ENCODE data around the gene SLC8A1. TPM values are rescaled to one million over a fixed set of nuclear protein-coding genes. Genes with fewer than 3 reads are reported as not detected.

Gene SLC8A1
- total and polyA plus RNA-seq, 10 of the 15 experiments (the other 5 are each of a cell fraction or from before 2014, with no cell fraction given), result under 0.01 to 1.2 (median 0.01) TPM; not detected in 3

GRCh38 chr2:40452786-40453185 is 896 bp upstream of the SLC8A1 start:
- intact Hi-C loops (cut with micrococcal nuclease; ENCODE audit: unreplicated experiment) (no loop called here), in situ Hi-C loops (cut with MboI) (no loop called here)
- WGBS (ENCODE audit: insufficient coverage, insufficient replicate concordance, low lambda C conversion rate, missing lambda C conversion rate), result 42% methylated on average over 8 of the region's 8 CpGs
- CTCF ChIA-PET, result no interaction called here
- Histone ChIP-seq H3K9ac (ENCODE audit: control insufficient read depth, insufficient read depth, low read length) (no peak overlapping the region), H3K9me3 (replicated peaks; ENCODE audit: control insufficient read depth, insufficient read depth, low read length) (no peaks in the 10 kb centered on the region), H3K36me3 (ENCODE audit: control insufficient read depth in 2 of 2, insufficient read depth in 2 of 2, low read length in 1 of 2) (no peaks in the 10 kb centered on the region), H3K4me3 (no peak overlapping the region), H3K4me1 (ENCODE audit: control insufficient read depth, insufficient read depth, low read length) (no peaks in the 10 kb centered on the region), H3K27me3 (replicated peaks in 1 of 2; ENCODE audit: control insufficient read depth in 2 of 2, insufficient read depth in 2 of 2, low read length in 1 of 2) (peaks cover 5 to 11% of the 10 kb centered on the region in 2 experiments), H3K4me2 (ENCODE audit: control insufficient read depth, insufficient read depth) (no peak overlapping the region), H4K20me1 (ENCODE audit: control insufficient read depth, insufficient read depth) (no peaks in the 10 kb centered on the region), H3K27ac (ENCODE audit: control insufficient read depth, insufficient read depth) (no peak overlapping the region), H3K79me2 (ENCODE audit: control insufficient read depth, insufficient read depth, low read length) (no peaks in the 10 kb centered on the region), H2AFZ (ENCODE audit: control insufficient read depth, low read depth, low read length) (no peak overlapping the region)
- ATAC-seq (no peak), DNase-seq (ENCODE audit: low read depth, low spot score) (no peak), FAIRE-seq (no peak)
- POLR2A ChIA-PET, result no interaction called here
- BruUV-seq (replicated peaks), result no TSS peak
- RAD21 ChIA-PET (ENCODE audit: unreplicated experiment), result no interaction called here
- SMC1A ChIA-PET (ENCODE audit: uncharacterized antibody, unreplicated experiment), result interaction anchor here (1.3 kb wide), 1 partner anchor 15 kb away, joined by 3 read pairs; no protein-coding TSS in a partner anchor
- TF ChIP-seq MLLT1 (IDR thresholded peaks at IDR 0.05), result no peak
- TF ChIP-seq RAD21 (IDR thresholded peaks at IDR 0.05; ENCODE audit: insufficient read depth, low read depth, low read length), result no peak
- TF ChIP-seq, protein P1, sequence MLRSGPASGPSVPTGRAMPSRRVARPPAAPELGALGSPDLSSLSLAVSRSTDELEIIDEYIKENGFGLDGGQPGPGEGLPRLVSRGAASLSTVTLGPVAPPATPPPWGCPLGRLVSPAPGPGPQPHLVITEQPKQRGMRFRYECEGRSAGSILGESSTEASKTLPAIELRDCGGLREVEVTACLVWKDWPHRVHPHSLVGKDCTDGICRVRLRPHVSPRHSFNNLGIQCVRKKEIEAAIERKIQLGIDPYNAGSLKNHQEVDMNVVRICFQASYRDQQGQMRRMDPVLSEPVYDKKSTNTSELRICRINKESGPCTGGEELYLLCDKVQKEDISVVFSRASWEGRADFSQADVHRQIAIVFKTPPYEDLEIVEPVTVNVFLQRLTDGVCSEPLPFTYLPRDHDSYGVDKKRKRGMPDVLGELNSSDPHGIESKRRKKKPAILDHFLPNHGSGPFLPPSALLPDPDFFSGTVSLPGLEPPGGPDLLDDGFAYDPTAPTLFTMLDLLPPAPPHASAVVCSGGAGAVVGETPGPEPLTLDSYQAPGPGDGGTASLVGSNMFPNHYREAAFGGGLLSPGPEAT (IDR thresholded peaks at IDR 0.05; ENCODE audit: low read depth), result no peak
- TF ChIP-seq ELK1 (IDR thresholded peaks at IDR 0.05; ENCODE audit: low read depth, low read length), result no peak
- no peak for TF ChIP-seq SUPT20H (IDR thresholded peaks at IDR 0.05; ENCODE audit: borderline replicate concordance, control insufficient read depth, low read depth, low read length)
- no peak for TF ChIP-seq TCF7 (IDR thresholded peaks at IDR 0.05; ENCODE audit: borderline replicate concordance)
- no peak for TF ChIP-seq RAD51 (IDR thresholded peaks at IDR 0.05)
- TF ChIP-seq SREBF1 (IDR thresholded peaks at IDR 0.05; ENCODE audit: low read length), result no peak
- TF ChIP-seq, protein P2, sequence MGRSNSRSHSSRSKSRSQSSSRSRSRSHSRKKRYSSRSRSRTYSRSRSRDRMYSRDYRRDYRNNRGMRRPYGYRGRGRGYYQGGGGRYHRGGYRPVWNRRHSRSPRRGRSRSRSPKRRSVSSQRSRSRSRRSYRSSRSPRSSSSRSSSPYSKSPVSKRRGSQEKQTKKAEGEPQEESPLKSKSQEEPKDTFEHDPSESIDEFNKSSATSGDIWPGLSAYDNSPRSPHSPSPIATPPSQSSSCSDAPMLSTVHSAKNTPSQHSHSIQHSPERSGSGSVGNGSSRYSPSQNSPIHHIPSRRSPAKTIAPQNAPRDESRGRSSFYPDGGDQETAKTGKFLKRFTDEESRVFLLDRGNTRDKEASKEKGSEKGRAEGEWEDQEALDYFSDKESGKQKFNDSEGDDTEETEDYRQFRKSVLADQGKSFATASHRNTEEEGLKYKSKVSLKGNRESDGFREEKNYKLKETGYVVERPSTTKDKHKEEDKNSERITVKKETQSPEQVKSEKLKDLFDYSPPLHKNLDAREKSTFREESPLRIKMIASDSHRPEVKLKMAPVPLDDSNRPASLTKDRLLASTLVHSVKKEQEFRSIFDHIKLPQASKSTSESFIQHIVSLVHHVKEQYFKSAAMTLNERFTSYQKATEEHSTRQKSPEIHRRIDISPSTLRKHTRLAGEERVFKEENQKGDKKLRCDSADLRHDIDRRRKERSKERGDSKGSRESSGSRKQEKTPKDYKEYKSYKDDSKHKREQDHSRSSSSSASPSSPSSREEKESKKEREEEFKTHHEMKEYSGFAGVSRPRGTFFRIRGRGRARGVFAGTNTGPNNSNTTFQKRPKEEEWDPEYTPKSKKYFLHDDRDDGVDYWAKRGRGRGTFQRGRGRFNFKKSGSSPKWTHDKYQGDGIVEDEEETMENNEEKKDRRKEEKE (IDR thresholded peaks at IDR 0.05), result no peak
- no peak for TF ChIP-seq EGR1 (IDR thresholded peaks at IDR 0.05; ENCODE audit: borderline replicate concordance in 1 of 2, low read depth in 2 of 2, low read length in 2 of 2)
- TF ChIP-seq, protein P3, sequence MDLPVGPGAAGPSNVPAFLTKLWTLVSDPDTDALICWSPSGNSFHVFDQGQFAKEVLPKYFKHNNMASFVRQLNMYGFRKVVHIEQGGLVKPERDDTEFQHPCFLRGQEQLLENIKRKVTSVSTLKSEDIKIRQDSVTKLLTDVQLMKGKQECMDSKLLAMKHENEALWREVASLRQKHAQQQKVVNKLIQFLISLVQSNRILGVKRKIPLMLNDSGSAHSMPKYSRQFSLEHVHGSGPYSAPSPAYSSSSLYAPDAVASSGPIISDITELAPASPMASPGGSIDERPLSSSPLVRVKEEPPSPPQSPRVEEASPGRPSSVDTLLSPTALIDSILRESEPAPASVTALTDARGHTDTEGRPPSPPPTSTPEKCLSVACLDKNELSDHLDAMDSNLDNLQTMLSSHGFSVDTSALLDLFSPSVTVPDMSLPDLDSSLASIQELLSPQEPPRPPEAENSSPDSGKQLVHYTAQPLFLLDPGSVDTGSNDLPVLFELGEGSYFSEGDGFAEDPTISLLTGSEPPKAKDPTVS (IDR thresholded peaks at IDR 0.05; ENCODE audit: low read depth, low read length), result no peak
- TF ChIP-seq CHD4 (IDR thresholded peaks at IDR 0.05), result no peak
- TF ChIP-seq, protein P4, sequence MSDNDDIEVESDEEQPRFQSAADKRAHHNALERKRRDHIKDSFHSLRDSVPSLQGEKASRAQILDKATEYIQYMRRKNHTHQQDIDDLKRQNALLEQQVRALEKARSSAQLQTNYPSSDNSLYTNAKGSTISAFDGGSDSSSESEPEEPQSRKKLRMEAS (IDR thresholded peaks at IDR 0.05; ENCODE audit: low read depth, low read length), result no peak
- TF ChIP-seq JUNB (IDR thresholded peaks at IDR 0.05), result no peak
- TF ChIP-seq STAT1 (conservative IDR thresholded peaks at IDR 0.05), result no peak

All from GM12878 (cell line).